Nephron progenitor cell (in vitro differentiated cells): ENCODE measurements around the gene ZEB2.
A peak's percentile ranks its signal among the peaks of the same experiment; 100 is the strongest.

Experiments
- DNase-seq: peaks from one replicate; pipeline ENCODE4 v3.0.0; 2021
- H3K27ac Mint-ChIP-seq: 2 replicates; pipeline ENCODE4 v1.8.0; 2021; ENCODE audit warnings: mild to moderate bottlenecking, moderate library complexity, mixed read lengths
- H3K27me3 Mint-ChIP-seq: 2 replicates; pipeline ENCODE4 v1.8.0; 2021; ENCODE audit warnings: mild to moderate bottlenecking, low read depth, mixed read lengths; ENCODE audit not compliant: poor library complexity
- H3K36me3 Mint-ChIP-seq: 2 replicates; pipeline ENCODE4 v1.8.0; 2021; ENCODE audit warnings: low read depth, mixed read lengths
- H3K4me1 Mint-ChIP-seq: 2 replicates; pipeline ENCODE4 v1.8.0; 2021; ENCODE audit warnings: mixed read lengths
- H3K4me3 Mint-ChIP-seq: 2 replicates; pipeline ENCODE4 v1.8.0; 2021; ENCODE audit warnings: mild to moderate bottlenecking, moderate library complexity, mixed read lengths
- H3K9me3 Mint-ChIP-seq: 2 replicates; pipeline ENCODE4 v1.8.0; 2021; ENCODE audit warnings: mild to moderate bottlenecking, moderate library complexity, mixed read lengths
- TF ChIP-seq, protein P1 (sequence below): fragments of 200-600 bp; sonication (generic); IDR thresholded peaks from 2 replicates; pipeline ENCODE4 v1.5.0; 2021; ENCODE audit warnings: antibody characterized with exemption

The ZEB2 gene

DNA sequence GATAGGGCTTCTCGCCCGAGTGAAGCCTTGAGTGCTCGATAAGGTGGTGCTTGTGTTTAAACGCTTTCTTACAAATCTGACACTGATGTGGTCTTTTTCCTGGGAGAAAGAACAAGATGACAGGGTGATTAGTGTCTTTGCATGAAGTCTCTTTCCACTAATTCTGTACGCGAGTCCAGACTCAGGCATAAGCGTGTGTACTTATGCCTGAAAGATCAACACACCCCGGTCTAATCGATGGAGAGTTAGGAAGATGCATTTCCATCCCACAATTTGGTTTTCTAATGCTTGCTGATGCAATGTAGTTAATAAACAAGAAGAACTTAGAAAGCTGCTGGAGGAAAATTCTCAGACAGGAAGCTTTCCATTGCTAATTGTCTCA lies 130.0 kb downstream of the ZEB2 start:
- TF ChIP-seq, protein P1, sequence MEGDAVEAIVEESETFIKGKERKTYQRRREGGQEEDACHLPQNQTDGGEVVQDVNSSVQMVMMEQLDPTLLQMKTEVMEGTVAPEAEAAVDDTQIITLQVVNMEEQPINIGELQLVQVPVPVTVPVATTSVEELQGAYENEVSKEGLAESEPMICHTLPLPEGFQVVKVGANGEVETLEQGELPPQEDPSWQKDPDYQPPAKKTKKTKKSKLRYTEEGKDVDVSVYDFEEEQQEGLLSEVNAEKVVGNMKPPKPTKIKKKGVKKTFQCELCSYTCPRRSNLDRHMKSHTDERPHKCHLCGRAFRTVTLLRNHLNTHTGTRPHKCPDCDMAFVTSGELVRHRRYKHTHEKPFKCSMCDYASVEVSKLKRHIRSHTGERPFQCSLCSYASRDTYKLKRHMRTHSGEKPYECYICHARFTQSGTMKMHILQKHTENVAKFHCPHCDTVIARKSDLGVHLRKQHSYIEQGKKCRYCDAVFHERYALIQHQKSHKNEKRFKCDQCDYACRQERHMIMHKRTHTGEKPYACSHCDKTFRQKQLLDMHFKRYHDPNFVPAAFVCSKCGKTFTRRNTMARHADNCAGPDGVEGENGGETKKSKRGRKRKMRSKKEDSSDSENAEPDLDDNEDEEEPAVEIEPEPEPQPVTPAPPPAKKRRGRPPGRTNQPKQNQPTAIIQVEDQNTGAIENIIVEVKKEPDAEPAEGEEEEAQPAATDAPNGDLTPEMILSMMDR: no peak
- Mint-ChIP-seq H3K4me3 (no peak overlapping the region), H3K36me3 (peaks cover 17% of the 10 kb centered on the region), H3K27ac (no peak overlapping the region), H3K27me3 (no peaks in the 10 kb centered on the region), H3K4me1 (no peaks in the 10 kb centered on the region), H3K9me3 (no peaks in the 10 kb centered on the region)
- DNase-seq: no peak

DNA sequence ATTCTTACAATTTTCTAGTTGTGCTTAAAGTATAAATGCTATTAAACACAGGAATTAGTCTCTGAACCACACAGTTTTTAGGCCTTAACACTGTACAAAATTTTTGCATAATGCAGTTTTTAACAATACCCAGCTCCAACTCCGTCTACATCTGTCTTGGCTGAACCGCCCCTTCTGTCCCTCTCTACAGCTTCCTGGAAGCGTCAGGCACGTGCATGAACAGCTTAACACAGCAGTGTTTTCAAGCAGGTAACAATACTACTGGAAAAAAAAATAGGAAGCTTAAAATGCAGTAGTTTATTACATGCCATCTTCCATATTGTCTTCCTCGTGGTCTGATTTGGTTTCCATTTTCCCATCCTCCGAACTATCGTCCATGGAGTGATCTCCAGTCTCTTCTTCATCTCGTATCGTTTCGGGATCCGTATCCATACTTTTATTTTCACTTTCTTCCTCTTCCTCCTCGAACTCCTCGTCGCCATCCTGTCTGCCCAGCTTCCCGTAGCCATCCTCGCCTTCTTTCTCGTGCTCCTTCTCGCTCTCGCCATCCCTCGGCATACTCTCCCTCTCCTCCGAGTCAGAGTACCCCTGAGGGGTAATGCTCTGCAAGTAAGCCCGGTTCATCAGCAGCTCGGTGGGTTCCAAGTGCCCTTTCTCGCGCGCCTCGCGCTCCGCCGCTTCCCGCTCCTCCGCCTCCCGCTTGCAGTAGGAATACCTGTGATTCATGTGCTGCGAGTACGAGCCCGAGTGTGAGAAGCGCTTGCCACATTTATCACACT lies 130.6 kb downstream of the ZEB2 start:
- Mint-ChIP-seq H3K27me3 (no peaks in the 10 kb centered on the region), H3K27ac (no peak overlapping the region), H3K4me1 (no peaks in the 10 kb centered on the region), H3K9me3 (no peaks in the 10 kb centered on the region), H3K36me3 (peaks cover 22% of the 10 kb centered on the region), H3K4me3 (no peak overlapping the region)
- peak; percentile 16 for DNase-seq
- TF ChIP-seq, protein P1: no peak

DNA sequence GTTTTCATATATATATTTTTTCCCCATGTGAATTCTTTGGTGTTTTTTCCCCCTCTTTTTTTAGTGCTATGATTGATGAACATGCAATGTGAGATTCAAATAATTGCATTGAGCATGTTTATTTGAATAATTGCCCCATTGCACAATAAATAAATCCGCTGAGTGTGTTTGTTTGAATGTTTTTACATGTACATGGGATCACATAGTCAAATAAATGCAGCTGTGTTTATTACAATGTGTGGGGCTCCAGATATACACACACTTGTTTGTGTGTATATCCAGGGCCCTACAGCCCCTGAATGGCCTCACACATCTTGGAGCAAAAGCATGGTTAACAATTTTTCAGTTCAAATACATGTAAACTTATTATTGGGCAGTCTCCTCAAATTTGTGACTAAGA lies 134.5 kb downstream of the ZEB2 start:
- H3K9me3 Mint-ChIP-seq: peaks cover 6% of the 10 kb centered on the region
- H3K4me1 Mint-ChIP-seq: peaks cover 7% of the 10 kb centered on the region

DNA sequence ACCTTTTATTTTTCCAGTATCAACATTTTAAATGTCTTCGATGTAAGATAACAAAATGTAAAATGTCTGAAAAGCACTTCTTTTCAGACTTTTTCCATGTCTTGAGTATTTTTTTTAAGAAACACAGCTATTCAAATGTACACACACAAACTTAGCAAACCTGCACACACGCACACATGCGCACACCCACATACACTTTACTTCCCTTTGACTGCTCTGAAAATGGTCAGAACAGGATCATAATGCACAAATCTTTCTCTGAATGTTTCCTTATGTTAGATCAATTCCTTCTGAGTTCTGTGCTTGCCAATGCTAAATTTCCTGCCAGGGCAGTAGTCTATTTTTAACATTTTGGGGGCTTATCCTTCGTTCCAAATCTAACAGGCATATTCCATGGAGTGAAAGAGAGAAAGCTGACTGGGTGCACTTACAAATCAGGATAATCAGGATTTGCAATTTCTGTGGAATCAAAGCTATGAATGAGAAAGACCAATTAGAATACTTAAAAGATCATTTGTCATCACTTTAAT lies 136.3 kb downstream of the ZEB2 start:
- H3K27ac Mint-ChIP-seq: peak overlapping the region; percentile 44
- no peak for DNase-seq
- TF ChIP-seq, protein P1: no peak
- no peak overlapping the region for H3K4me3 Mint-ChIP-seq
- H3K27me3 Mint-ChIP-seq: no peaks in the 10 kb centered on the region
- H3K36me3 Mint-ChIP-seq: peaks cover 38% of the 10 kb centered on the region
- H3K9me3 Mint-ChIP-seq: peaks cover 6% of the 10 kb centered on the region
- peaks cover 19% of the 10 kb centered on the region for H3K4me1 Mint-ChIP-seq

More for the DNA sequence above, 134.5 kb downstream of the ZEB2 start:
- H3K4me3 Mint-ChIP-seq: no peak overlapping the region
- TF ChIP-seq, protein P1: no peak
- H3K27ac Mint-ChIP-seq: no peak overlapping the region
- no peaks in the 10 kb centered on the region for H3K27me3 Mint-ChIP-seq
- DNase-seq: no peak
- H3K36me3 Mint-ChIP-seq: peaks cover 38% of the 10 kb centered on the region

DNA sequence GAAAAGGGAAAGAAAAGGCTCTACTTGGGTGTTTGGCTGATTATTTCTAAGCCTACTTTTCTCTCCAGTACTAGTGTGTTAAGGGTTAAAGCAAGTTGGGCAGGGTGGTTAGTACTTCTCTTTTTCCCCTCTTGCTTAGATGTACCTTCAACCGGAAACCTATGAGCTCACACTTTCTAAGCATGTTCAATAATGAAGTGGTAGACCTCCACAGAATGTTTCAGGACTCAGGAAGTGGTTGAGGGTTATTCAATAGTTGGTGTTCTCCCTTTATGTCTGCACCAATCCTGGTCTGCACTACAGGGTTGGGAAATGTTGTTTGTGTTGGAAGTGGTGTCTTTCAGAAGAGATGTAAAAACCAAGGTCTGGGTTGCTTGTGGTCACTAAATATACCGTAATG lies 137.1 kb downstream of the ZEB2 start:
- TF ChIP-seq, protein P1: no peak
- H3K27me3 Mint-ChIP-seq: no peaks in the 10 kb centered on the region
- H3K4me3 Mint-ChIP-seq: no peak overlapping the region
- peaks cover 6% of the 10 kb centered on the region for H3K9me3 Mint-ChIP-seq
- no peak for DNase-seq
- peaks cover 38% of the 10 kb centered on the region for H3K36me3 Mint-ChIP-seq
- peaks cover 21% of the 10 kb centered on the region for H3K4me1 Mint-ChIP-seq
- peak overlapping the region; percentile 44 for H3K27ac Mint-ChIP-seq

DNA sequence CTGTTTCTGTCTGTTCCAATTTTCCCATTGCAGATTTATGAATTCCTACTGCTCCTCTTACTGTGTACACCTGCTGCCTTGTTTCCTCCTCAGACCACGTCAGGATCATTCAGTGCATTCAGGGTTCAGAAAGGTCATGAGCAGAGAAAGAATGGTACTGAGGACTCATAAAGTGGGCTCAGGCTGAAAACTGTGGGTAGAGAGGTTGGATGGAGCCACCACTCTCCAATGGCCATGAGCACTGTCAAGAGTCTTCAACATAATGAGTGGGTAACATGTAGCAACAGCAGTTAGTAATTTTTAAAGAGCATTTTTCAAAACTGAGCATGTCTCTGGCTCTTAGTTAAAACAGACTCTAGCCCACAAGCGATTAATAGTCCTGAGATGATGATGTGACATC lies 138.2 kb downstream of the ZEB2 start:
- Mint-ChIP-seq H3K27ac (no peak overlapping the region), H3K27me3 (no peaks in the 10 kb centered on the region), H3K36me3 (peaks cover 38% of the 10 kb centered on the region), H3K4me1 (peaks cover 25% of the 10 kb centered on the region), H3K4me3 (no peak overlapping the region), H3K9me3 (peaks cover 6% of the 10 kb centered on the region)
- TF ChIP-seq, protein P1: no peak
- no peak for DNase-seq
